Stimulated activated CD4-positive, alpha-beta T cell treated with anti-CD3 and anti-CD28 coated beads, TNF-alpha, amount 100 ng/mL, for 4 hours (primary cell): ENCODE measurements around the gene NFASC.

ENCODE experiments used
- DNase-seq, 3 experiments: peaks; one replicate each; pipeline ENCODE4 v3.0.0-alpha.2; 2020; ENCODE audit warnings: low read depth in 3 of 3

The NFASC gene

GRCh38 chr1:204889681-204890383 lies 19.2 kb downstream of the NFASC start:
- no peak for DNase-seq

- no peak for DNase-seq
Observed at GRCh38 chr1:204891860-204892259, 21.2 kb downstream of the NFASC start.

GRCh38 chr1:204894031-204894430 lies 23.4 kb downstream of the NFASC start:
- DNase-seq: no peak

- DNase-seq: no peak
Observed at GRCh38 chr1:204894606-204895005, 23.9 kb downstream of the NFASC start.

- DNase-seq: no peak
Observed at GRCh38 chr1:204896023-204896422, 25.4 kb downstream of the NFASC start.

- no peak for DNase-seq
Observed at GRCh38 chr1:204896787-204897469, 26.3 kb downstream of the NFASC start.

- no peak for DNase-seq
Observed at GRCh38 chr1:204900721-204901120, 30.1 kb downstream of the NFASC start.

- DNase-seq: no peak
Observed at GRCh38 chr1:204902671-204903070, 32.0 kb downstream of the NFASC start.

GRCh38 chr1:204904228-204904810 lies 33.7 kb downstream of the NFASC start:
- DNase-seq: no peak

- no peak for DNase-seq
Observed at GRCh38 chr1:204909109-204909508, 38.4 kb downstream of the NFASC start.

- no peak for DNase-seq
Observed at GRCh38 chr1:204915861-204916495, 45.3 kb downstream of the NFASC start.

GRCh38 chr1:204917802-204918201 lies 47.1 kb downstream of the NFASC start:
- DNase-seq: no peak

- no peak for DNase-seq
Observed at GRCh38 chr1:204920511-204920910, 49.8 kb downstream of the NFASC start.

- DNase-seq: no peak
Observed at GRCh38 chr1:204920967-204921366, 50.3 kb downstream of the NFASC start.

GRCh38 chr1:204921855-204922516 lies 51.3 kb downstream of the NFASC start:
- no peak for DNase-seq

GRCh38 chr1:204923201-204923600 lies 52.5 kb downstream of the NFASC start:
- no peak for DNase-seq

GRCh38 chr1:204923626-204924012 lies 53.0 kb downstream of the NFASC start:
- DNase-seq: no peak

- no peak for DNase-seq
Observed at GRCh38 chr1:204924013-204924759, 53.5 kb downstream of the NFASC start.

GRCh38 chr1:204925701-204926100 lies 55.0 kb downstream of the NFASC start:
- no peak for DNase-seq

- DNase-seq: no peak
Observed at GRCh38 chr1:204927673-204928641, 57.3 kb downstream of the NFASC start.
